NOMO-1 treated with dmso at 0.1 percent for 144 hours (cell line): Measurements from ENCODE around the gene SLC6A5.

Experiments used
- DNase-seq: peaks from one replicate; lab custom pipeline; 2025; ENCODE audit not compliant: unreplicated experiment; lab: John Stamatoyannopoulos, UW

Gene SLC6A5

DNA sequence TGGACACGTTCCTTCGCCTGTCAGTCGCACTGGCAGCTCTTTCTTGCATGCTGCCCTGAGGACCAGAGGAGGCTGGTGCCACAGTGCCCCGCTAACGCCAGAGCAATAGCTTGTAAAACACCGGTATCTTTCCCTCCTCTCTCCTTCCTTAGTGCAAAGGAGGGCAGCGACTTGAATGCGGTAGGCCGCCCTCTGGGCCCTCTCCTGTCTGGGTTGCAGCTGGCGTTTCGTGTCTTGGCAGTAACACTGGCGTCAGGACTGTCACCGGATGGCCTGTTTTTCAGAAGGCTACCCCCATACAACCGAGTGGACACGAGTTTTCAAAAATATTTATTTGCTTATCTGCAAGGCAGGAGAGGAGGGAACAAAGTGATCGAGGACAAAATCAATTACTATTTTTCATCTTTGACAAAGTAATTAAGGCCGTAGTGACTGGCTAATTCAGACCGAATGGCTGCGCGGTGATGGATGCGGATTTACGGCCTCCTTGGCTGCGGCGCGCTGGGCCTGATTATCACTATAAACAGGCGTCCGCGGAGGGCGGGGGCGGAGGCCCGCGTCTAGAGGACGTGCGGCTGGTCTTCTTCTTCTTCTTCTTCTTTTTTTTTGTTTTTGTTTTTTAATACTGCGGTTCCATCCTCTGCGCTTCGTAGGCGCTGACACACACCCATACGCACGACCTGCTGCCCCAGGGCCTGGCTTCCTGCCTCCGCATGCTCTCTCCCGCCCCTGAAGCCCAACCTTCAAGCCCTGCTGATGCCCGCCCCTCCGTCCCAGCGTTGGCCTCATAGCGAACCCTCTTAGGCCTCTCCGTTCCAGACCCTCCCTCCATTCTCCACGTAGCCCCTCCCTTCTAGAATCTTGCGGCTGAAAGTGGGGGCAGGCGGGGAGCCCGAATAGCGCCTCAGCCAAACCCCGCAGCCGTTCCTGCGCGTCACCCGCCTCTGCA lies 2.9 kb upstream of the SLC6A5 start:
- DNase-seq = no peak

GRCh38 chr11:20597154-20597679 lies 2.2 kb upstream of the SLC6A5 start:
- DNase-seq = no peak

- DNase-seq = no peak
Measured at GRCh38 chr11:20597680-20598484, 1.5 kb upstream of the SLC6A5 start.

GRCh38 chr11:20598492-20598891 lies 916 bp upstream of the SLC6A5 start:
- no peak for DNase-seq

DNA sequence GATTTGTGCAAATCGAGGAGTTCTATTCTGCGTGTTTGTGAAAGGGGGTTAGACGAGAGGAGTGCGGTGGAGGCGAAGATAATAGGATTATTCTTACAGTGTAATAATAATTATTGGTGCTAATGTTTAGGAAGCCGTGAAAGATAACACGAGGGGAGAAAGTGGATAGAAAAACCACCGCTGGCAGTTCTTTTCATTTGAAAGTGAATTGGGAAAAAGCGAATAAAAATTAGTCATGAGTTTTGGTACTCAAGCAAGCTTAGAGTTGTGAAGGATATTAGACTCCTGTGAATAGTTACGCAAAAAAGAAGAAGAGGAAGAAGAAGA lies 575 bp downstream of the SLC6A5 start:
- DNase-seq = no peak

- DNase-seq = no peak
Measured at GRCh38 chr11:20600551-20600950, 1.1 kb downstream of the SLC6A5 start.

DNA sequence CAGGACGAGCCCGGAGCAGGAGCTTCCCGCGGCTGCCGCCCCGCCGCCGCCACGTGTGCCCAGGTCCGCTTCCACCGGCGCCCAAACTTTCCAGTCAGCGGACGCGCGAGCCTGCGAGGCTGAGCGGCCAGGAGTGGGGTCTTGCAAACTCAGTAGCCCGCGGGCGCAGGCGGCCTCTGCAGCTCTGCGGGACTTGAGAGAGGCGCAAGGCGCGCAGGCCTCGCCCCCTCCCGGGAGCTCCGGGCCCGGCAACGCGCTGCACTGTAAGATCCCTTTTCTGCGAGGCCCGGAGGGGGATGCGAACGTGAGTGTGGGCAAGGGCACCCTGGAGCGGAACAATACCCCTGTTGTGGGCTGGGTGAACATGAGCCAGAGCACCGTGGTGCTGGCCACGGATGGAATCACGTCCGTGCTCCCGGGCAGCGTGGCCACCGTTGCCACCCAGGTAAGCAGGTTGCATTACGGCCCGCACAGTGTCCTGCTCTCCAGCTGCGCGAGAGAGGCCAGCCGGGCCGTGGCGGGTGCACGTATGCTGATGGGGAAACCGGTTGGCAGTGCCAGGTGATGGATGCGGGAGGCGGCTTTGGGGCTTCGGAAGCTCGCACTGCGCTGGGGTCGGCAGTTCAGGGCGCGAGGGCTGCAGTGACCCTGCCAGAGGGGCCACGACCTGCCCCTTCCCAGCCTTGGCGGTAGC lies 2.0 kb downstream of the SLC6A5 start:
- DNase-seq = no peak

- DNase-seq = no peak
Measured at GRCh38 chr11:20604295-20604803, 4.9 kb downstream of the SLC6A5 start.

DNA sequence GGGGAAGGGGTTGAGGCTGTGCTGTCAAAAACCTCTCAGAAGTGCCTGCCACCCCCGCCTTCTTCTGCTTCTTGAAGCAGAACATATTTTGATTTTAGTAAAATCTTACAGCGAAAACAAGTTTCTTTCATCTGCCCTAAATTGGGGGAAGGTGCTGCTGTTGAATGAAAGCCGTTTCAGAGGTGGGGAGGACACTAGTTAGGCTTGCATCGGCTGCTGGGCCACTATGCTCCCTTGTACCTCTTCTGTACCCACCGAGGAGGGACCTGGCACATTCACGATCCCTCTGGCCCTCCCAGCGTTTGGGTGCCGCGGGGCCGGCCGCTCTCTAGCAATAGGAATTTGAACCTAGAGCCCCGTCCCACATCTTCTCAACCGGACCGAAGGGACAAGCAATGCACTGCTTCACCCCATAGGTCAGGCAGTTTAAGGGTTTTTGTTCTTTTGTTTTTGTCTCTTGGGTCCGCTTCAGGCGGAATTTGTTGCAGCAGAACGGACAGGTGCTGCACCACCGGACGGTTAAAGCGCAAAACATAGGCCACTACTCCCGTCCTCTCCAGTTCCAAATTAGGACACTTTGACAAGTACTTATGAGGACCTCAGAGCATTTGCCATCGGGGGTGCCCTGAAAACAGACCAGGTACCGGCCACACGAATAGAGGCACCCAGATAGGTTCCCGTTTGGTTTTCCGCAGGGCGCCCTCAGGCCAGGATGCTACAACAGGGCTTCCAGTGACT lies 5.6 kb downstream of the SLC6A5 start:
- DNase-seq = no peak

DNA sequence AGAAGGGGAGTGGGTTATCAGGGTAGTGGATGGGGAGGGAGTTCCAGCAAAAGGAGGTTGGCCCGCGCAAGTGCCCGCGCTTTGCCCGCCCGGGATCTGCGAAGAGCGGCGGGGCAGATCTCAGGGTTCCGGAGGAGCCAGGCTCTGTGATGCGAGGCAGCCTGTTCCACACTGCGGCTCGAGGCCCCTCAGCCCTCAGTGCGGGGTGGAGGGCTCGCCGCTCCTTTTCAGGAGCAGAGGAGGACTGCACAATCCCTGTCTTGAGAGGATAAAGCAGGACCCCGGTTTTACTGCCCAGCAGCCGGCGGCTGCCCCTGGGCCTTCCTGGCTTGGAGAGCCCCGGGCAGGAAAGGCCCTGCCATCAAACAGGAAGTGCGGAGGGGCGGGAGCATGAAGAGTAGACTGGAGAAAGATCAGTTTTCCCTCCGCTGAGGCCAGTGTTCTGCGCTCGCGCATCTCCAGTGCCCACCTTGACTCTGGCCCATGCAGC lies 6.2 kb downstream of the SLC6A5 start:
- DNase-seq = no peak

DNA sequence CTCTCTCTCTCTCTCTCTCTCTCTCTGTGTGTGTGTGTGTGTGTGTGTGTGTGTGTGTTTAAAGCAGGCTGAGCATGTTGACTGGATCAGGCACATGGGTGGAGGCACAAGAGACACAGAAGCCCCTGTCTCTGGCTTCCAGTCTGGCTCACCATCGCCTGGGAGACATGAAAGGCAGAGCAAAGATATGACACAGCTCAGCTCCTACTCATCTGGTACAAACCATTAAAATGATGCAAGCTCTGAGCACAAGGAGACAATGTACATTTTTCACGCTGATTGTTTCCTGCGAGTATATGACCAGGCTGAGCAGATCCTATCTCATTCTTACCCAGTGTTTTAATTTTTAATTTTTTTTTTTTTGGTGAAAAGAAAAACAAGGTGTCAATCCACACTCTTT lies 9.5 kb downstream of the SLC6A5 start:
- no peak for DNase-seq

GRCh38 chr11:20609727-20610707 lies 10.6 kb downstream of the SLC6A5 start:
- peak; percentile 42 for DNase-seq

DNA sequence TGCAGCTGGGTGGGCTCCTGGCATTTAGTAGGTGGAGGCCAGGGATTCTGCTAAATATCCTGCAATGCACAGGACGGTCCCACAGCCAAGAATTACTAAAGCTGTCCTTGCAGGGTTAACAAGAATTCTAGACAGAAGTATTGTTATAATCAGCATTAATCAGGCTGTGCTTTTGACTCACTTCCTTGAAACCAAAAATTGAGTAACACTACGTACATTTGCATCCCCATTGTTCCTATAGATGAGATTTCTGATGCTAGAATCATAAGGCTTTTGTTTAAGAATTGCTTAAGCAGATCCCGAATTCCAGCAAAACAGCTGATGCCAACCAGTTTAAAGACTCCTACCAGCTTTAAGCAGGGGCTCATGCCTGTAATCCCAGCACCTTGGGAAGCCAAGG lies 11.4 kb downstream of the SLC6A5 start:
- DNase-seq = no peak

DNA sequence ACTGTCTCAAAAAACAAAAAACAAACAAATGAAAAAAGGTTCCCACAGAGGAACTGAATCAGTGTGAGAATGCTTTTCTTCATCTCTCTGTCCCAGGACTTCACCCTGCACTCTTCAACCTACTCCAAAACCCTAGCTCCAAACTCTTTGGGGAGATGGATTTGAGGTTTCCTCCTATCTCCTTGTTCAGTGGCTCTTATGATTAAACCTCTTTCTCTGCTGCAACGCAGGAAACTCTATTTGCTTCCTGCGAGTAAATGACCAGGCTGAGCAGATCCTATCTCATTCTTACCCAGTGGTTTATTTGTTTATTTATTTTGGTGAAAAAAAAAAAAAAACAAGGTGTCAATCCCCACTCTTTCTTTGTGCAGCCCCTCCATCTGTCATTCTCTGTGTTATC lies 12.0 kb downstream of the SLC6A5 start:
- no peak for DNase-seq

GRCh38 chr11:20611892-20612291 lies 12.5 kb downstream of the SLC6A5 start:
- DNase-seq = peak; percentile 74

GRCh38 chr11:20612416-20612815 lies 13.0 kb downstream of the SLC6A5 start:
- no peak for DNase-seq

- no peak for DNase-seq
Measured at GRCh38 chr11:20616920-20617319, 17.5 kb downstream of the SLC6A5 start.

DNA sequence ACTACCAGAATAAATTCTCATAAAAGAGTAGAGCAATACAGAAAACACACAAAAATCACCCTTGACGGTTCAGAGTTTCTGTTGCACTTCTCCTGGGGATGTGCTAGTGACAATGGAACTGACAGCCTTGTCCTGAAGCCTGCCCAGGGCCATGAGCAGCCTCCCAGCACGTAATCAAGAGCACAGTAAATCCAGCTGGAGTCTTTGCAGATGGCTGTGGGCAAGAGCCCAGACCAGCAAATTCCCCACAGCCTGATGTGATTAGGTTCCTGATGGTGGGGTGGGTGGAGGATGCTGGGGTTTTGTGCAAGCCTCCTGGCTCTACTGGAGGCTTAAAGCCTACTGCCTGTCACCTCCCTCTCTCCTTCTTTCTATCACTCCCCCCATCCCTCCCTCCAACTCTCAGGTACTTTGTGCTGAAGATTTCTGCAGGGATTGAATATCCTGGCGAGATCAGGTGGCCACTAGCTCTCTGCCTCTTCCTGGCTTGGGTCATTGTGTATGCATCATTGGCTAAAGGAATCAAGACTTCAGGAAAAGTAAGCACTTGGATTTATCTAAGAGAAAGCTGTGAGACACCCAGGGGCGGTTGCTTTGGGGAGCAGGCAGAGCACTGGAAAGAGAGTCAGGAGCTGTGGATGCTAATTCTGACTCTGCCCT lies 18.1 kb downstream of the SLC6A5 start:
- no peak for DNase-seq

- no peak for DNase-seq
Measured at GRCh38 chr11:20618083-20618482, 18.7 kb downstream of the SLC6A5 start.
